HG02840 (cell line): ENCODE data around the gene RAG2.
"Not testable (repeated sequence)": the region's sequence is repeated elsewhere in the genome, so short reads cannot be mapped to it uniquely, and the experiment has no call there.

Experiments
- ATAC-seq: cut with Tn5 transposase; IDR thresholded peaks from one replicate; pipeline ENCODE4 v1.9.1; 2021; ENCODE audit warnings: mild to moderate bottlenecking, moderate library complexity, moderate number of reproducible peaks; ENCODE audit not compliant: unreplicated experiment, low FRiP score

Gene RAG2

DNA sequence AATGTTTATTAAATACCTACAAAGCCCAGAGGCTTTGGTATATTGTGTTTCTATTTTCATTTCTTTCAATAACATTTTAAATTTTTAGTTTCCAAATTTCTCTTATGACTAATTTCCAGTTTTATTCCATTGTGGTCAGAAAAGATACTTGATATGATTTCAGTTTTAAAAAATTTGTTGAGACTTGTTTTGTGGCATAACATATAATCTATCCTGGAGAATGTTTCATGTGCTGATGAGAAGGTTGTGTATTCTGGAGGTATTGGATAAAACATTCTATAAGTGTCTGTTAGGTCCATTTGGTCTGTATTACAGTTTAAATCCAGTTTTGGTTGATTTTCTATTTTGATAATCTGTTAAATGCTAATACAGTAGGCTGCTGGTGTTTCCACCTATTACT lies 40.0 kb downstream of the RAG2 start:
- no peak for ATAC-seq

DNA sequence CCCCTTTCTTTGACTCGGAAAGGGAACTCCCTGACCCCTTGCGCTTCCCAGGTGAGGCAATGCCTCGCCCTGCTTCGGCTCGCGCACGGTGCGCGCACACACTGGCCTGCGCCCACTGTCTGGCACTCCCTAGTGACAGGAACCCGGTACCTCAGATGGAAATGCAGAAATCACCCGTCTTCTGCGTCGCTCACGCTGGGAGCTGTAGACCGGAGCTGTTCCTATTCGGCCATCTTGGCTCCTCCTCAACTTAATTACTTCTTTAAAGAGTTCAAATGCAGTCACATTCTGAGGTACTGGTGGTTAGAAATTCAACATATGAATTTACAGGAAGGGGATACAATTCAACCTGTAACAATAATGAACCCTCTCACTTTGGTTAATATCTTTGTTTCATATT lies 40.6 kb downstream of the RAG2 start:
- ATAC-seq = not testable (repeated sequence)

DNA sequence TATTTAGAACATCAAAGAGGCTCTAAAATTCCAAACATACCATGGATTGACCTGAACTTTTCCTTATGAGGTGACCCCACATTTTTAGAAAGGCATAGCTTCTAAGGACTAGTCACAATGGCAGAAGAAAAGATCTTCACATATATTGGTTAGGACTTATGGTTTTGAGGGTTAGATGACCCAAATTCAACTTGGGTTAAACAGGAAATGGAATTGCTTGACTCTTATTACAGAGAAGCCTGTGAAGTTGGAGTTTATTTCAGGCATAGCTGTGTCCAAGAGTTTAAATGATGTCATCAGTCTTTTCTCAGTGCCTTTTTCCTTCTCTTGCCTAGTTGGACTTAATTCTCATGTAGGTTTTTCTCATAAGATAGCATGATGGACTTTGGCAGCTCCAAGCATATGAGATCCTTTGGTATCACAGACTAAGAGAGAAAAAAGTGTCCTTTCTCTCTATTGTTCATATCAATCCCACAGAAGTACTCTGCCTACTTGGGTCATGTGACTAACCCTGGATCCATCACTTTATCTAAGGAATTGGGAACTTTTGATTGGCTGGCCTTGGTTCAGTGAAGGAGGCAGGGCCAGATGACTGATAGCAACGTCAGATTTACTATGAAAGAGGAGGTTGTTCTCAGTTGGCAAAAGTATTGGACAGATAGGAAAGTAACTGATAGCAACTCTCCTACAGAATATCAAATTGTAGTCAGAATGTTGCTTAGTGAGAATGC lies 47.5 kb downstream of the RAG2 start:
- ATAC-seq = no peak
